Colonic mucosa (tissue), 4 donors: ENCODE data around the gene SPI1. TPM values are rescaled to one million over a fixed set of nuclear protein-coding genes. Genes with fewer than 3 reads are reported as not detected.

Source experiments
- DNase-seq: peaks from one replicate; pipeline ENCODE4 v3.0.0-alpha.2; 2020
- H3K27ac ChIP-seq: fragments of 200-600 bp; one replicate; pipeline ENCODE4 v1.8.0; 2021
- H3K27me3 ChIP-seq: fragments of 200-600 bp; one replicate; pipeline ENCODE4 v1.8.0; 2021
- H3K36me3 ChIP-seq: fragments of 200-600 bp; one replicate; pipeline ENCODE4 v1.8.0; 2021
- H3K4me1 ChIP-seq: fragments of 200-600 bp; one replicate; pipeline ENCODE4 v1.8.0; 2021; ENCODE audit warnings: mild to moderate bottlenecking
- H3K4me3 ChIP-seq: fragments of 200-600 bp; one replicate; pipeline ENCODE4 v1.8.0; 2021
- H3K9ac ChIP-seq, 2 donors: one replicate each; pipeline ENCODE4 v1.7.0; 2013; ENCODE audit warnings: control low read depth in 2 of 2, low read depth in 2 of 2, low read length in 2 of 2
- H3K9me3 ChIP-seq: fragments of 200-600 bp; one replicate; pipeline ENCODE4 v1.8.0; 2021
- CTCF ChIP-seq: fragments of 200-600 bp; IDR thresholded peaks from one replicate; pipeline ENCODE4 v1.8.0; 2022; ENCODE audit warnings: antibody characterized with exemption, mild to moderate bottlenecking
- intact Hi-C: fragments of 100-400 bp; cut with DNase I; formaldehyde crosslinking; loops from one replicate; pipeline ENCODE4 v1.14.1; 2022
- total RNA-seq, 2 donors: library from RNA; stranded (reverse); fragmentation: NEBNext Ultra II Directional in 1 of 2; extraction: Animal tissue kit (Norgen Biotek cat#: 25700) in 1 of 2; gene quantifications; one replicate each; pipeline ENCODE4 v1.2.1, GENCODE V29; 2021
- donor health status: healthy.
- donor health status: DM: no; HTN: no; CAD: no.
- donor health status: DM: no; HTN: no; CAD: no.

The SPI1 gene
- total RNA-seq, 2 donors from 2014 or later = 4.7 to 11.9 TPM

GRCh38 chr11:47366020-47366490, 12.3 kb downstream of the SPI1 start:
- Histone ChIP-seq H3K9ac (no peak overlapping the region), H3K27me3 (no peaks in the 10 kb centered on the region), H3K9me3 (no peaks in the 10 kb centered on the region), H3K27ac (no peak overlapping the region), H3K4me3 (no peak overlapping the region), H3K4me1 (no peaks in the 10 kb centered on the region), H3K36me3 (no peaks in the 10 kb centered on the region)
- DNase-seq = no peak
- intact Hi-C loops = no loop called here
- no peak for TF ChIP-seq CTCF

- TF ChIP-seq CTCF = no peak
- Histone ChIP-seq H3K4me1 (no peaks in the 10 kb centered on the region), H3K9me3 (no peaks in the 10 kb centered on the region), H3K36me3 (no peaks in the 10 kb centered on the region), H3K27me3 (no peaks in the 10 kb centered on the region), H3K27ac (no peak overlapping the region), H3K9ac (no peak overlapping the region), H3K4me3 (no peak overlapping the region)
- intact Hi-C loops = no loop called here
- DNase-seq = no peak
Measured at GRCh38 chr11:47361419-47361818, 16.9 kb downstream of the SPI1 start.

GRCh38 chr11:47360341-47360740, 18.0 kb downstream of the SPI1 start:
- DNase-seq = no peak
- no peaks in the 10 kb centered on the region for H3K9me3 ChIP-seq
- TF ChIP-seq CTCF = no peak

GRCh38 chr11:47359586-47359985, 18.8 kb downstream of the SPI1 start:
- Histone ChIP-seq H3K9ac (no peak overlapping the region), H3K27me3 (no peaks in the 10 kb centered on the region), H3K27ac (no peak overlapping the region), H3K4me3 (no peak overlapping the region), H3K36me3 (no peaks in the 10 kb centered on the region), H3K9me3 (no peaks in the 10 kb centered on the region), H3K4me1 (no peaks in the 10 kb centered on the region)
- no peak for TF ChIP-seq CTCF
- intact Hi-C loops = loop anchor here (5.0 to 10.0 kb wide), 2 partner anchors 182 to 475 kb away; partner anchors contain the start of gene ARFGAP2
- DNase-seq = no peak

More at GRCh38 chr11:47360341-47360740, 18.0 kb downstream of the SPI1 start:
- H3K4me3 ChIP-seq = no peak overlapping the region
- no peaks in the 10 kb centered on the region for H3K4me1 ChIP-seq
- no peak overlapping the region for H3K27ac ChIP-seq
- no peaks in the 10 kb centered on the region for H3K27me3 ChIP-seq
- intact Hi-C loops = no loop called here
- no peak overlapping the region for H3K9ac ChIP-seq
- no peaks in the 10 kb centered on the region for H3K36me3 ChIP-seq

- DNase-seq = no peak
- Histone ChIP-seq H3K36me3 (no peaks in the 10 kb centered on the region), H3K9me3 (no peaks in the 10 kb centered on the region), H3K9ac (no peak overlapping the region), H3K4me1 (no peaks in the 10 kb centered on the region), H3K4me3 (no peak overlapping the region), H3K27me3 (no peaks in the 10 kb centered on the region), H3K27ac (no peak overlapping the region)
- intact Hi-C loops = loop anchor here (5.0 to 10.0 kb wide), 2 partner anchors 182 to 474 kb away; partner anchors contain the start of gene ARFGAP2
- TF ChIP-seq CTCF = no peak
Measured at GRCh38 chr11:47359162-47359561, 19.2 kb downstream of the SPI1 start.
